BLaER1 treated with 17β-estradiol and CSF1 and Interleukin-3, amounts not matched to agents 10 nM and 100 nM (cell line): ENCODE results near the gene CCDC12.

Experiments
- H3K27ac ChIP-seq, 11 experiments: shearing (Covaris generic); formaldehyde crosslinking; 2 replicates each; pipeline ENCODE4 v1.8.1; 2022
- H3K27me3 ChIP-seq, 11 experiments: shearing (Covaris generic); formaldehyde crosslinking; 2 replicates each; pipeline ENCODE4 v1.8.1; 2022
- H3K36me3 ChIP-seq, 11 experiments: shearing (Covaris generic); formaldehyde crosslinking; 2 replicates each; pipeline ENCODE4 v1.8.1; 2022
- H3K4me1 ChIP-seq, 10 experiments: shearing (Covaris generic); formaldehyde crosslinking; 2 replicates each; pipeline ENCODE4 v1.8.1; 2022
- H3K4me2 ChIP-seq, 11 experiments: shearing (Covaris generic); formaldehyde crosslinking; 2 replicates each; pipeline ENCODE4 v1.8.1; 2022
- H3K4me3 ChIP-seq, 10 experiments: shearing (Covaris generic); formaldehyde crosslinking; 2 replicates each; pipeline ENCODE4 v1.8.1; 2022
- H3K9ac ChIP-seq, 11 experiments: shearing (Covaris generic); formaldehyde crosslinking; 2 replicates each; pipeline ENCODE4 v1.8.1; 2022
- H3K9me3 ChIP-seq, 11 experiments: shearing (Covaris generic); formaldehyde crosslinking; replicated peaks in 1 of 11; 2 replicates each; pipeline ENCODE4 v1.8.1; 2022
- H4K20me1 ChIP-seq, 11 experiments: shearing (Covaris generic); formaldehyde crosslinking; 2 replicates each; pipeline ENCODE4 v1.8.1; 2022
- Cebpa-rat ChIP-seq, 11 experiments: shearing (Covaris generic); IDR thresholded peaks; 2 replicates each; pipeline ENCODE4 v1.8.1; 2022

Gene CCDC12

DNA sequence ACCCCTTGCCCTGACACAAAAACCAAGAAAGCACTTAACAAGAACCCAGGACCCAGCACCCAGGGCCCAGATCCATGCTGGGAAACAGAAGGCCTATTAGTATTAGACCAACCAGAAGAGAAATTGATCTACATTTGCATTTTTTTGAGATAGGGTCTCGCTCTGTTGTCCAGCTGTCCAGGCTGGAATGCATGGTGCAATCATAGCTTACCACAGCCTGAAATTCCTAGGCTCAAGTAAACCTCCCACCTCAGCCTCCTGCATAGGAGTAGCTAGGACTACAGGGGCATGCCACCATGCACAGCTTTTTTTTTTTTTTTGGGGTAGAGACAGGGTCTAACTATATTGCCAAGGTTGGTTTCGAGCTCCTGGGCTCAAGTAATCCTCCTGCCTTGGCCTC is 26.4 kb downstream of the CCDC12 start:
- Histone ChIP-seq H3K4me1 (peaks cover 84 to 95% (median 88%) of the 10 kb centered on the region in 10 experiments), H4K20me1 (peaks cover 96 to 100% (median 99%) of the 10 kb centered on the region in 11 experiments), H3K4me2 (peak overlapping the region; percentile 76 to 98 (median 91)), H3K9me3 (peaks cover 0 to 9% (median 0%) of the 10 kb centered on the region in 11 experiments; a peak in 3 of 22 replicates), H3K27me3 (no peaks in the 10 kb centered on the region), H3K27ac (peak overlapping the region in 2 of 11 experiments; percentile 74 to 90; a peak in 1 of 22 replicates), H3K9ac (no peak overlapping the region), H3K4me3 (no peak overlapping the region), H3K36me3 (peaks cover 21 to 50% (median 39%) of the 10 kb centered on the region in 11 experiments)
- TF ChIP-seq Cebpa-rat (IDR thresholded peaks at IDR 0.05) = no peak

- Histone ChIP-seq H3K4me2 (peak overlapping the region; percentile 76 to 98 (median 91)), H4K20me1 (peaks cover 96 to 100% (median 99%) of the 10 kb centered on the region in 11 experiments)
Measured at GRCh38 chr3:46948830-46949671, 27.5 kb downstream of the CCDC12 start.

DNA sequence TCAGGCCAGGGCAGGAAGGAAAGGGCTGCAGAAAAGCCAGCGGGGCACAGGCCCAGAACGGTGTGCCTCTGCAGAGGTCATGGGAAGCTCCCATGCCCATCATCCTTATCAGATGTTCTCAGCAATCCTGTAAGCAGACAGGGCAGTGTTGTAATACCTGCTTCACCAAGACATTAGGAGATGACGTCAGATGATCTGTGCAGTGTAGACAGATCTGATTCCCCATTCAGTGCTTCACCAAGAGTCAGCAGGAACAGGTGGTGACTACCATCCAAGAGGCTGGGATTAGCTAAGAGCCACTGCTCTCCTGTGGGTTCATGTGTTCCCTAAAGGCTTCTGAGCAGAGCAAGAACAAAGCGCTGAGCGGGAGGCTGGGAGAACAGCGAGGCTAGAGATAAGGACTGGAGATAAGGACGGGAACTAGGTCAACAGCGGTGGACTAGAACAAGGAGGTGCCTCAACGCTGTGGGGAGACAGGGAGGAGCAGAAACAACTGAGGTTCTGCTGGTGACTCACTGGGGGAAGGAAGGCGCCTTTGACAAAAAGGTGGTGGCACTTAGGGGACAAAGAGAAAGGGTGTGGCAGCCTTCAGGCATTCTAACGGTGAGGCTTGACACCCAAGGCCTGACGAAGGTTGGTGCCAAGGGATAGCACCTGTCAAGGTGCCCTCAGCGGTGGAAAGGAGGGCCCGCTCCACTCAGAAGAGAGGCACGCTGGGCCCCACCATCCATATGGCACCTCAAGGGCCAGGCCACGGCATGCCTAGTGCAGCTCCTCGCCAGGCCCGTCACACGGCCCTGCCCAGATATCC is 28.4 kb downstream of the CCDC12 start:
- peak overlapping the region in 5 of 10 experiments; percentile 2 to 49 (median 23); a peak in 5 of 20 replicates for H3K4me3 ChIP-seq
- peaks cover 96 to 100% (median 99%) of the 10 kb centered on the region in 11 experiments for H4K20me1 ChIP-seq
- peaks cover 0 to 9% (median 0%) of the 10 kb centered on the region in 11 experiments; a peak in 3 of 22 replicates for H3K9me3 ChIP-seq
- peak overlapping the region; percentile 76 to 98 (median 91) for H3K4me2 ChIP-seq
- peak overlapping the region in 10 of 11 experiments; percentile 6 to 90 (median 70); a peak in 18 of 22 replicates for H3K27ac ChIP-seq
- peak overlapping the region in 9 of 11 experiments; percentile 23 to 75 (median 59); a peak in 14 of 22 replicates for H3K9ac ChIP-seq
- no peaks in the 10 kb centered on the region for H3K27me3 ChIP-seq
- TF ChIP-seq Cebpa-rat (IDR thresholded peaks at IDR 0.05) = peak in 3 of 11 experiments; percentile 38 to 87 (median 66); a peak in 5 of 22 replicates
- H3K36me3 ChIP-seq = peaks cover 21 to 63% (median 51%) of the 10 kb centered on the region in 11 experiments
- H3K4me1 ChIP-seq = peaks cover 66 to 95% (median 78%) of the 10 kb centered on the region in 10 experiments

More at GRCh38 chr3:46948830-46949671, 27.5 kb downstream of the CCDC12 start:
- H3K9me3 ChIP-seq = peaks cover 0 to 9% (median 0%) of the 10 kb centered on the region in 11 experiments; a peak in 3 of 22 replicates
- no peaks in the 10 kb centered on the region for H3K27me3 ChIP-seq
- H3K9ac ChIP-seq = peak overlapping the region in 9 of 11 experiments; percentile 11 to 75 (median 59); a peak in 14 of 22 replicates
- H3K4me3 ChIP-seq = peak overlapping the region in 6 of 10 experiments; percentile 2 to 49 (median 26); a peak in 9 of 20 replicates
- no peak for TF ChIP-seq Cebpa-rat (IDR thresholded peaks at IDR 0.05)
- peaks cover 73 to 95% (median 82%) of the 10 kb centered on the region in 10 experiments for H3K4me1 ChIP-seq
- H3K27ac ChIP-seq = peak overlapping the region in 9 of 11 experiments; percentile 52 to 90 (median 72); a peak in 18 of 22 replicates
- peaks cover 21 to 54% (median 44%) of the 10 kb centered on the region in 11 experiments for H3K36me3 ChIP-seq

- Histone ChIP-seq H3K9me3 (peaks cover 0 to 9% (median 0%) of the 10 kb centered on the region in 11 experiments; a peak in 3 of 22 replicates), H3K36me3 (peaks cover 21 to 66% (median 56%) of the 10 kb centered on the region in 11 experiments), H4K20me1 (peaks cover 96 to 100% (median 99%) of the 10 kb centered on the region in 11 experiments), H3K4me2 (peak overlapping the region; percentile 76 to 98 (median 91)), H3K4me3 (peak overlapping the region in 1 of 10 experiments; percentile 49; a peak in 2 of 20 replicates), H3K27ac (peak overlapping the region in 9 of 11 experiments; percentile 52 to 90 (median 72); a peak in 17 of 22 replicates), H3K27me3 (no peaks in the 10 kb centered on the region), H3K9ac (peak overlapping the region in 9 of 11 experiments; percentile 3 to 75 (median 59); a peak in 10 of 22 replicates), H3K4me1 (peaks cover 63 to 95% (median 76%) of the 10 kb centered on the region in 10 experiments)
- TF ChIP-seq Cebpa-rat (IDR thresholded peaks at IDR 0.05) = no peak
Measured at GRCh38 chr3:46947546-46947901, 29.0 kb downstream of the CCDC12 start.

DNA sequence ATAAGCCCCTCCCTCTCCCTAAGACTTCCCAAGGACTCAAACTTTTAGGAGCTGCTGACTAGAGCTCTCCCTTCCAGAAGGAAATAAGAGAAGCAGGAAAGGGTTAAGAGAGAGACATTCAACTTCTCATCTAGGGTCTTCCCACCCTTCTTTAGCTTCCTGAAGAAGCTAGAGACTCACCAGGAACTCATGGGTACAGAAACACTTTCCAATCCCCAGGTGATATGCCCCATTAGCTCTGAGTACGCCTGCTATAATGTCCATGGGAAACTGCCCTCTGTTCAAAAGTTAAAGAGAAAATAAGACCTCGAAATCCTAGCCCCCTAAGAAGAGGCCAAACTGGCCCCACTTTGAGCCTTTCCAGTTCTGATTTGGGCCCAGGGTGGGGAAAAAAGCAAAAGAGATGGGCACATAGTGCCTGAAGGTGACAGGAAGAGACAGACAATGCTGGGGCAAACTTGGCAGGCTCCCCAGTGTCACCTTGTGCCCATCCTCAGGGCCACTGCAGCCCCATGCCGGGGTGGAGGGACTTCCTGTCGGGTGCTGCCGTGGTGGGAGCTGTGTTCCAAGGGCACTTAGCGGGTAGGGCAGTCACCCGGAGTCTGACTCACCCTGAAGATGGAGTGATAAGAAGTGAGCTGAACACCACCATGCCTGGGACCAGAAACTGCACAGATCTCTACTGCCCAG is 29.5 kb downstream of the CCDC12 start:
- Histone ChIP-seq H3K9me3 (peaks cover 0 to 9% (median 0%) of the 10 kb centered on the region in 11 experiments; a peak in 3 of 22 replicates), H3K4me2 (peak overlapping the region; percentile 76 to 98 (median 91)), H3K27ac (peak overlapping the region in 9 of 11 experiments; percentile 52 to 90 (median 72); a peak in 17 of 22 replicates), H3K27me3 (no peaks in the 10 kb centered on the region), H3K9ac (peak overlapping the region in 7 of 11 experiments; percentile 38 to 75 (median 63); a peak in 6 of 22 replicates), H4K20me1 (peaks cover 96 to 100% (median 99%) of the 10 kb centered on the region in 11 experiments), H3K4me1 (peaks cover 63 to 95% (median 76%) of the 10 kb centered on the region in 10 experiments), H3K36me3 (peaks cover 23 to 69% (median 56%) of the 10 kb centered on the region in 11 experiments), H3K4me3 (peak overlapping the region in 1 of 10 experiments; percentile 49; a peak in 1 of 20 replicates)
- TF ChIP-seq Cebpa-rat (IDR thresholded peaks at IDR 0.05) = no peak

DNA sequence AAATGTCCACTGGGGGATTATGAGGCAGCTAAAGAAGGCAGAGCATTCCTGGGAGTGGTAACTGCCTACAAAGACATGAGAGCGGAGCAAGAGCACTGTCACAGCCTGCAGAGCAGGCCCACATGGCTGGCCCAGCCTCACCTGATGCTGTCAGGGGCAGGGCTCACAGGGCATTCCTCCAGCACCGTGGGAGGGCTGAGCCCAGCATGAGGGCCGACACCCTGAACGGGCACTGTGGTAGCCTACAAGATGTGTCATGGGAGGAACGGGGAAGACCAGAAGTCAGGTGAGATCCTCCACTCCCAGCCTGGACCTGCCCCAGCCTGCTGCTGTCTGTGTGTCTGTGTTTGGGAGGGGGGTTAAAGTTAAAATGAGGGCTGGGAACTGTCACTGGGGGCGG is 30.1 kb downstream of the CCDC12 start:
- Histone ChIP-seq H3K36me3 (peaks cover 24 to 72% (median 59%) of the 10 kb centered on the region in 11 experiments), H3K4me2 (peak overlapping the region in 7 of 11 experiments; percentile 76 to 98 (median 89); a peak in 12 of 22 replicates), H3K4me1 (peaks cover 66 to 97% (median 79%) of the 10 kb centered on the region in 10 experiments), H3K27me3 (no peaks in the 10 kb centered on the region), H3K4me3 (no peak overlapping the region), H4K20me1 (peaks cover 99 to 100% (median 100%) of the 10 kb centered on the region in 11 experiments), H3K9ac (0 out of 22 replicates have a peak overlapping the region, but pooled peaks of 1 of the 11 experiments have one; percentile 75), H3K27ac (peak overlapping the region in 8 of 11 experiments; percentile 52 to 90 (median 73); a peak in 8 of 22 replicates), H3K9me3 (peaks cover 0 to 9% (median 0%) of the 10 kb centered on the region in 11 experiments; a peak in 3 of 22 replicates)
- no peak for TF ChIP-seq Cebpa-rat (IDR thresholded peaks at IDR 0.05)

- no peak overlapping the region for H3K9ac ChIP-seq
- H3K27ac ChIP-seq = no peak overlapping the region; a peak in 1 of 22 replicates
- H4K20me1 ChIP-seq = peaks cover 98 to 100% (median 100%) of the 10 kb centered on the region in 11 experiments
- no peaks in the 10 kb centered on the region for H3K27me3 ChIP-seq
- peaks cover 0 to 9% (median 0%) of the 10 kb centered on the region in 11 experiments; a peak in 3 of 22 replicates for H3K9me3 ChIP-seq
- H3K4me1 ChIP-seq = peaks cover 64 to 97% (median 76%) of the 10 kb centered on the region in 10 experiments
- H3K4me2 ChIP-seq = no peak overlapping the region
- H3K36me3 ChIP-seq = peaks cover 35 to 92% (median 75%) of the 10 kb centered on the region in 11 experiments
- no peak overlapping the region for H3K4me3 ChIP-seq
- TF ChIP-seq Cebpa-rat (IDR thresholded peaks at IDR 0.05) = no peak
Measured at GRCh38 chr3:46944191-46944590, 32.4 kb downstream of the CCDC12 start.
